Measurements from ENCODE around the gene NBAS. TPM values are rescaled to one million over a fixed set of nuclear protein-coding genes. Genes with fewer than 3 reads are reported as not detected.

The NBAS gene
- total and polyA plus RNA-seq, 9 of the 15 experiments (the other 6 are each of a cell fraction or from before 2014, with no cell fraction given): 15.3 to 94.4 (median 69.9) TPM

DNA sequence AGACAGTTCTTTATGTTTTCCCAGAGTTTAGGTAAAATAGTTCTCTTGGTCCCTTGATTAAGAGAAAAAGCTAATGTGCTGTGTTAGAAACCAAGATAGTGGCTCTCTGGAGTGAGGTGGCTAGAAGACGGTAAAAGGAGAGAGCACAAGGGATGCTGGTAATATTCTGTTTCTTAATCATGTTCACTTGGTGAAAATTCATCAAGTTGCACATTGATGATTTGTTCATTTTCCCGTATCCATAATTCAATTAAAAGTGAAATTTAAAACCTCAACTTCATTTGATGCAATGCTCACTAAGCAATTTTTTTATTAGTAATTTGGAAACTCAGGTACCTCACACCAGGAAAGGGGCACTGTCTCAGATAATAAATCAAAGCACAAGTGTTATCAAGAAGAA is 113.8 kb downstream of the NBAS start:
- TF ChIP-seq KLF13 (tag; IDR thresholded peaks at IDR 0.05; ENCODE audit: borderline replicate concordance, low read depth) (no peak), RAD21 (CRISPR knock-in tag; conservative IDR thresholded peaks at IDR 0.05 in 1 of 2, IDR thresholded peaks at IDR 0.05 in 1 of 2) (no peak), RFX5 (IDR thresholded peaks at IDR 0.05; ENCODE audit: low read depth, low read length) (no peak), BRD4 (IDR thresholded peaks at IDR 0.05) (no peak), TCF7L2 (IDR thresholded peaks at IDR 0.05; ENCODE audit: low read depth, low read length) (no peak)
- DNase-seq (ENCODE audit: extremely low read depth in 1 of 4, low spot score in 3 of 4) (no peak), ATAC-seq (no peak), FAIRE-seq (no peak)
- WGBS (ENCODE audit: insufficient coverage, low coverage, missing lambda C conversion rate): 96% methylated on average over 2 of the region's 2 CpGs
- no peaks in the 10 kb centered on the region for H3K27me3 ChIP-seq (ENCODE audit: control insufficient read depth in 2 of 2, insufficient read depth in 2 of 2, low read length in 2 of 2)
- no peaks in the 10 kb centered on the region for H4K20me1 ChIP-seq (replicated peaks; ENCODE audit: control insufficient read depth, insufficient read depth, low read length)
- no peak overlapping the region for H2AFZ ChIP-seq (ENCODE audit: low read depth, low read length)
- H3K9me1 ChIP-seq (ENCODE audit: control insufficient read depth, insufficient read depth, low read length): no peaks in the 10 kb centered on the region
- BruUV-seq (replicated peaks): no TSS peak
- intact Hi-C loops (cut with micrococcal nuclease) (no loop called here), in situ Hi-C loops (cut with MboI) (no loop called here)
- ChIA-PET CTCF (ENCODE audit: low intra/inter-chr PET ratio) (no interaction called here), POLR2A (no interaction called here)
- peaks cover 6% of the 10 kb centered on the region for H3K9me3 ChIP-seq (replicated peaks; ENCODE audit: control insufficient read depth, insufficient read depth, low read depth, low read length)
- H3K36me3 ChIP-seq (ENCODE audit: control insufficient read depth, insufficient read depth, low read length): peaks cover 41% of the 10 kb centered on the region; the same call in 2 of the 3 replicates
- no peak overlapping the region for H3K27ac ChIP-seq (ENCODE audit: extremely low read depth, low read depth, low read length)
- H3K4me3 ChIP-seq: no peak overlapping the region
- H3K4me2 ChIP-seq (ENCODE audit: insufficient read depth, low read length): no peak overlapping the region
- H3K4me1 ChIP-seq (replicated peaks in 1 of 2; ENCODE audit: control insufficient read depth in 2 of 2, insufficient read depth in 2 of 2, low read length in 2 of 2): peaks cover 0 to 9% of the 10 kb centered on the region in 2 experiments; a peak in 2 of 5 replicates
- H3K79me2 ChIP-seq (ENCODE audit: control insufficient read depth, insufficient read depth, low read length): peaks cover 13% of the 10 kb centered on the region
- no peak overlapping the region for H3K9ac ChIP-seq (ENCODE audit: insufficient read depth in 1 of 2, low read depth in 2 of 2, low read length in 2 of 2)

DNA sequence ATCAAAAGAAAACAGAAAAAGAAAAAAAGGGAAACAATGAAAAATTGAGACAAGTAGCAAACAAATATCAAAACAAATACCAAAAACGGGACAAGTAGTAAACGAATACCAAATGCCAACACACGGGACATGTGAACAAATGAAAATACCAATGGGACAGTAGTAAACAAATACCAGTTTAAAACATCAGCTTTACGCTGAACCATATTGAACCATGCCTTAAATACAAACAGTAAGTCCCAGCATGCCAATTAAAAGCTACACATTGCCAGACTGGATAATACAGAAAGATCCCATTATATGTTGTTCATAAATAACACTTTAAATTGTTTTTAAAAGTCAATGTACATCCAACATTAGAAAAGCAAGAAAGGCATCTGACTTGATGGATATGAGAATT is 114.2 kb downstream of the NBAS start:
- no TSS peak for BruUV-seq (replicated peaks)
- intact Hi-C loops (cut with micrococcal nuclease): no loop called here
- 89% methylated on average over 4 of the region's 4 CpGs for WGBS (ENCODE audit: insufficient coverage, low coverage, missing lambda C conversion rate)

More for the DNA sequence above, 114.2 kb downstream of the NBAS start:
- Histone ChIP-seq H4K20me1 (replicated peaks; ENCODE audit: control insufficient read depth, insufficient read depth, low read length) (no peaks in the 10 kb centered on the region), H3K4me1 (replicated peaks in 1 of 2; ENCODE audit: control insufficient read depth in 2 of 2, insufficient read depth in 2 of 2, low read length in 2 of 2) (peaks cover 0 to 9% of the 10 kb centered on the region in 2 experiments; a peak in 2 of 5 replicates), H3K9me3 (replicated peaks; ENCODE audit: control insufficient read depth, insufficient read depth, low read depth, low read length) (peaks cover 6% of the 10 kb centered on the region), H3K4me3 (no peak overlapping the region), H3K27me3 (ENCODE audit: control insufficient read depth in 2 of 2, insufficient read depth in 2 of 2, low read length in 2 of 2) (no peaks in the 10 kb centered on the region), H3K79me2 (ENCODE audit: control insufficient read depth, insufficient read depth, low read length) (peaks cover 13% of the 10 kb centered on the region), H3K4me2 (ENCODE audit: insufficient read depth, low read length) (no peak overlapping the region), H3K9me1 (ENCODE audit: control insufficient read depth, insufficient read depth, low read length) (no peaks in the 10 kb centered on the region), H3K9ac (ENCODE audit: insufficient read depth in 1 of 2, low read depth in 2 of 2, low read length in 2 of 2) (no peak overlapping the region), H3K27ac (ENCODE audit: extremely low read depth, low read depth, low read length) (no peak overlapping the region), H2AFZ (ENCODE audit: low read depth, low read length) (no peak overlapping the region), H3K36me3 (ENCODE audit: control insufficient read depth, insufficient read depth, low read length) (peaks cover 41% of the 10 kb centered on the region; the same call in 2 of the 3 replicates)
- DNase-seq (ENCODE audit: extremely low read depth in 1 of 4, low spot score in 3 of 4) (no peak), ATAC-seq (no peak), FAIRE-seq (no peak)
- ChIA-PET POLR2A (no interaction called here), CTCF (ENCODE audit: low intra/inter-chr PET ratio) (no interaction called here)
- TF ChIP-seq POLR3A (IDR thresholded peaks at IDR 0.05; ENCODE audit: borderline replicate concordance, extremely low read depth, insufficient read depth, insufficient read length): no peak
- no peak for TF ChIP-seq ELF2 (CRISPR knock-in tag; IDR thresholded peaks at IDR 0.05)
- no peak for TF ChIP-seq GTF2A2 (tag; IDR thresholded peaks at IDR 0.05)
- TF ChIP-seq CEBPB (tag; IDR thresholded peaks at IDR 0.05): no peak
- no peak for TF ChIP-seq E2F3 (CRISPR knock-in tag; IDR thresholded peaks at IDR 0.05)
- no peak for TF ChIP-seq ZNF165 (CRISPR knock-in tag; IDR thresholded peaks at IDR 0.05; ENCODE audit: borderline replicate concordance)
- TF ChIP-seq, protein P1, sequence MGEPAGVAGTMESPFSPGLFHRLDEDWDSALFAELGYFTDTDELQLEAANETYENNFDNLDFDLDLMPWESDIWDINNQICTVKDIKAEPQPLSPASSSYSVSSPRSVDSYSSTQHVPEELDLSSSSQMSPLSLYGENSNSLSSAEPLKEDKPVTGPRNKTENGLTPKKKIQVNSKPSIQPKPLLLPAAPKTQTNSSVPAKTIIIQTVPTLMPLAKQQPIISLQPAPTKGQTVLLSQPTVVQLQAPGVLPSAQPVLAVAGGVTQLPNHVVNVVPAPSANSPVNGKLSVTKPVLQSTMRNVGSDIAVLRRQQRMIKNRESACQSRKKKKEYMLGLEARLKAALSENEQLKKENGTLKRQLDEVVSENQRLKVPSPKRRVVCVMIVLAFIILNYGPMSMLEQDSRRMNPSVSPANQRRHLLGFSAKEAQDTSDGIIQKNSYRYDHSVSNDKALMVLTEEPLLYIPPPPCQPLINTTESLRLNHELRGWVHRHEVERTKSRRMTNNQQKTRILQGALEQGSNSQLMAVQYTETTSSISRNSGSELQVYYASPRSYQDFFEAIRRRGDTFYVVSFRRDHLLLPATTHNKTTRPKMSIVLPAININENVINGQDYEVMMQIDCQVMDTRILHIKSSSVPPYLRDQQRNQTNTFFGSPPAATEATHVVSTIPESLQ (CRISPR knock-in tag; IDR thresholded peaks at IDR 0.05): no peak
- in situ Hi-C loops (cut with MboI): no loop called here

Data from K562 (cell line).